RKO (cell line): ENCODE data around the gene FN1.

Experiments
- DNase-seq: peaks from one replicate; pipeline ENCODE4 v3.0.0-alpha.2; 2016; ENCODE audit warnings: low spot score

Gene FN1

GRCh38 chr2:215435870-215436704 lies at the start of gene FN1:
Gene FN1, minus strand, starts transcription at chr2:215436068. Its CDS starts 266 bp downstream, at chr2:215435802.
- DNase-seq, result no peak

GRCh38 chr2:215485032-215485431 lies 49.2 kb upstream of the FN1 start:
- no peak for DNase-seq

- no peak for DNase-seq
Observed at GRCh38 chr2:215484570-215484969, 48.7 kb upstream of the FN1 start.

GRCh38 chr2:215483431-215483830 lies 47.6 kb upstream of the FN1 start:
- DNase-seq, result no peak

- DNase-seq, result no peak
Observed at GRCh38 chr2:215479536-215480240, 43.8 kb upstream of the FN1 start.

GRCh38 chr2:215479121-215479520 lies 43.3 kb upstream of the FN1 start:
- DNase-seq, result no peak

- DNase-seq, result no peak
Observed at GRCh38 chr2:215476424-215476823, 40.6 kb upstream of the FN1 start.

GRCh38 chr2:215466097-215466909 lies 30.4 kb upstream of the FN1 start:
- no peak for DNase-seq

- DNase-seq, result no peak
Observed at GRCh38 chr2:215465256-215465655, 29.4 kb upstream of the FN1 start.

- peak; percentile 15 for DNase-seq
Observed at GRCh38 chr2:215461836-215462532, 26.1 kb upstream of the FN1 start.

- DNase-seq, result no peak
Observed at GRCh38 chr2:215460682-215461382, 25.0 kb upstream of the FN1 start.

- no peak for DNase-seq
Observed at GRCh38 chr2:215455958-215456357, 20.1 kb upstream of the FN1 start.

GRCh38 chr2:215454519-215455246 lies 18.8 kb upstream of the FN1 start:
- DNase-seq, result peak; percentile 34

GRCh38 chr2:215452725-215453124 lies 16.9 kb upstream of the FN1 start:
- DNase-seq, result no peak

GRCh38 chr2:215451012-215451756 lies 15.3 kb upstream of the FN1 start:
- no peak for DNase-seq

GRCh38 chr2:215450188-215451011 lies 14.5 kb upstream of the FN1 start:
- no peak for DNase-seq

- DNase-seq, result no peak
Observed at GRCh38 chr2:215447673-215448081, 11.8 kb upstream of the FN1 start.

- DNase-seq, result no peak
Observed at GRCh38 chr2:215447056-215447455, 11.2 kb upstream of the FN1 start.

GRCh38 chr2:215442401-215442787 lies 6.5 kb upstream of the FN1 start:
- no peak for DNase-seq
